WI38 (cell line): ENCODE results near the gene SCARB1.

Source experiments
- H3K4me3 ChIP-seq: 2 replicates; pipeline ENCODE4 v1.5.1; 2011; ENCODE audit warnings: low read depth, mild to moderate bottlenecking, control low read depth, low read length
- TF ChIP-seq, protein P1 (sequence below): IDR thresholded peaks from 2 replicates; pipeline ENCODE4 v1.5.1; 2012; ENCODE audit warnings: low read depth, mild to moderate bottlenecking, control low read depth, low read length

SCARB1 gene

DNA sequence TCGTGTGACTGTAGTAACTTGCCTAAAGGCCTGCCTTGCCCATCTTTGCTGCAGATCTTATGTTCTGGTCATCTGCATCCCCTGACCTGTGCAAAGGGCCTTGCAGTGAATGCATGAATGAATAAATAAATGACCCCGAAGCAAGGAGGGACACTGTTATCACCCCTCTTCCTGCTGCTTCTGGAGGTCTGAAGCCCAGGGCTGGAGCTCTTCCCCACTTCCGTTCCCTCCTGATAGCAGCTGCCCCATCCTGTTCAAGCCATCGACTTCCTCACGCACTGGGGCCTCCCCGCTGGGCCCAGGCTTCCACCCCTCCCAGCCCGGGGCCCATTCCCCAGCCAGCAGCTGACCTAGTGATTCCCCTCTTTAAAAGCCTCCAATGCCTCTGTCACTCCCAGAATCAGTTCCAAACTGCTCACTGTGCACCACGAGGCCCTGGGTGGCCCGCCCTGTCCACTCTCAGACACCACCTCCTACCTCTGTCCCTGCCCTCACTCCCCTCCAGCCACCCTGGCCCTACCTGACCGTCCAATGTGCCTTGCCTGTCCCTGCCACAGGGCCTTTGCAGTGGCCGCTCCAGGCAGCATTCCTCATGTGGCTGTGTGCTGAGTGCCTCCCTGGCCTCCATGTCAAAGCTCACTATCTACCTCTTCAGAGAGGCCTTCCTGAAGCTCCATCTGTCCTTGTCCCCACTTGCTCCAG, 78.6 kb downstream of the SCARB1 start:
- TF ChIP-seq, protein P1, sequence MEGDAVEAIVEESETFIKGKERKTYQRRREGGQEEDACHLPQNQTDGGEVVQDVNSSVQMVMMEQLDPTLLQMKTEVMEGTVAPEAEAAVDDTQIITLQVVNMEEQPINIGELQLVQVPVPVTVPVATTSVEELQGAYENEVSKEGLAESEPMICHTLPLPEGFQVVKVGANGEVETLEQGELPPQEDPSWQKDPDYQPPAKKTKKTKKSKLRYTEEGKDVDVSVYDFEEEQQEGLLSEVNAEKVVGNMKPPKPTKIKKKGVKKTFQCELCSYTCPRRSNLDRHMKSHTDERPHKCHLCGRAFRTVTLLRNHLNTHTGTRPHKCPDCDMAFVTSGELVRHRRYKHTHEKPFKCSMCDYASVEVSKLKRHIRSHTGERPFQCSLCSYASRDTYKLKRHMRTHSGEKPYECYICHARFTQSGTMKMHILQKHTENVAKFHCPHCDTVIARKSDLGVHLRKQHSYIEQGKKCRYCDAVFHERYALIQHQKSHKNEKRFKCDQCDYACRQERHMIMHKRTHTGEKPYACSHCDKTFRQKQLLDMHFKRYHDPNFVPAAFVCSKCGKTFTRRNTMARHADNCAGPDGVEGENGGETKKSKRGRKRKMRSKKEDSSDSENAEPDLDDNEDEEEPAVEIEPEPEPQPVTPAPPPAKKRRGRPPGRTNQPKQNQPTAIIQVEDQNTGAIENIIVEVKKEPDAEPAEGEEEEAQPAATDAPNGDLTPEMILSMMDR: no peak

DNA sequence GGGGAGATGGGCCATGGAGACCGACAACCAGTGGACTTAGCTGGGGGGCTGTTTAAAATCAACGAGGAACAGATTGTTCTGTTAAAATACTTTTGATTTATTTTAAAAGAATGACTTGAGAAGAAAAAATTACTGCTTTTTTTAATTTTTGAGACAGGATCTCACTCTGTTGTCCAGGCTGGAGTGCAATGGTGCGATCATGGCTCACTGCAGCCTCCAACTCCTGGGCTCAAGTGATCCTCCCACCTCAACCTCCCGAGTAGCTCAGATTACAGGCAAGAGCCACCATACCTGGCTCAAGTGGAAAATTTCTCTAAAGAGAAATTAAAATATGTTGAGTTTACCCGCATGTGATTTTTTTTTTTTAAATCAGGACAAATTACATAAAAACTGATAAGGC, 80.6 kb downstream of the SCARB1 start:
- TF ChIP-seq, protein P1: no peak
- no peak overlapping the region for H3K4me3 ChIP-seq

More for the DNA sequence above, 78.6 kb downstream of the SCARB1 start:
- no peak overlapping the region for H3K4me3 ChIP-seq

DNA sequence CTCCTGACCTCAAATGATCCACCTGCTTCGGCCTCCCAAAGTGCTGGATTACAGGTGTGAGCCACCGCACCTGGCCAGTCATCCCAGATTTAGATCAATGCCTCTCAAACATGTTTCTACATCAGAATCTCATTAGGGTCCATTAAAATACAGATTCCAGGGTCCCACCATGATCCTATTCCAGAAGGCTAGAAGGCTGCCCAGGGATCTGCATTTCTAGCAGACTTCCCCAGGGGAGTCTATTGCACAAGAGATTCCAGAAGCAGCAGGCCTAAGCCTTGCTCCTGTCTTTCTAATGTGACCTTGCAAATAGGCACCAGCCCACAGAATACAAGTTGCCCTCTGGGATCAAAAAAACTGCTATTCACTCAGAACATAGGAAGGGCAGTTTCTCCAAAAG, 81.5 kb downstream of the SCARB1 start:
- H3K4me3 ChIP-seq: no peak overlapping the region
- TF ChIP-seq, protein P1: no peak

DNA sequence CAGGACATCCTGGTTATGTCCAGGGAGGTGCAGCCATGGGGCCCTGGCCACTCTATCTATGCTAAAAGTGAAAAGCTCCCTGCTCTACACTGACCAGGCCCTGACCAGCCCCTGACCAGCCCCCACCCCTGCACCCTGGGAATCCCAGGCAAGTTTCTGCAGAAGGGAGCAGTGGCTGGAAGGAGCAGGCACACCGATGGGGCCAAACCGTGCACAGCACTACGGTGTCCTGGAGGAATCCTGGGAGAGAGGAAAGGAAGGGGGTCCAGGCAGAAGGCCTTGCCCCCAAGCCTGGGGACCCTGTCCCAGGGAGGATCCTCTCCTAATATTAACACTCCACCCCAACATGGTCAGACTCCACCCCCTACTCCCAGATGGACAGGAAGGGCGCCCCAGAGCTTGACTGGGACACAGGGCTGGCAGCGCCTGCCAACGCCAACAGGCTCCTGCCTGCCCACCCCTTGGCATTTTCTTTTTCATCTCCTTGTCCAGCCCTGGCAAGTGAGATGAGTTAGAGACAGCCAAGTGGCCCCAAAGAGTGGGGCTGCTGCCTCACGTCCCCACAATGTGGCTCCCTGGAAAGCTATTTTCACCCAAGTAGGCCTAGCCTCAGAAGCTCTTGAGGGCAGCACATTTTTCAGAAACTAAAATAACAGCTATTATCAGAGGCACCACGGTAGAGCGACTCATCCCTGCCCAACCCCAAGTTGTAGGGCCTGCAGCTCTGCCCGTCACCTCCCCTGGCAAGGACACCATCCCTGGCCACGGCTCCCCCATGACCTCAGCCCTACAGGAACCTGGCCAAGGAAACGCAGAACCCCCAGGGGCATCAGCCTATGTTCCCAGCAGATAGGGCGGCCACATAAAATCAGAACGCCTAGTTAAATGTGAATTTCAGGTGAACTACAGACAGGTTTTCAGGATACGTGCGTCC, 82.6 kb downstream of the SCARB1 start:
- TF ChIP-seq, protein P1: no peak
- H3K4me3 ChIP-seq: no peak overlapping the region

DNA sequence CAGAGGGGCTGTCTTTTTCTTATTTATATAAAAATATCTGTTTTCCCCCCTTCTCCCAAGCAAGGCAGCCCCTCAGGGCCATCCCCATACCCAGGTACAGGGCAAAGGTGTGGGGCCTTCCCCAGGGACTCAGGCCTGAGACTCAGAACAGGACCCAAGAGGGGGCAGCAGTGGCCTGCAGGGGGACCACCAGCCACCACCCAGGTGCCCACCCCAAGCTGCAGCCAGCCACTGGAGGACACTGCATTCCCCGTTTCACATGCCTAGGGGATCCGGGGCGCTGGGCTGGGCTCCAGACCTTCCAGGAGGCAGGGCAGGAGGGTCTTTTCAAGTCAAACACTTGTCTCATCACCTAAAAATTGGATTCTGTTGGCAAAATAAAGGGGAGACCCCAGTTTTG, 83.3 kb downstream of the SCARB1 start:
- TF ChIP-seq, protein P1: no peak
- no peak overlapping the region for H3K4me3 ChIP-seq

DNA sequence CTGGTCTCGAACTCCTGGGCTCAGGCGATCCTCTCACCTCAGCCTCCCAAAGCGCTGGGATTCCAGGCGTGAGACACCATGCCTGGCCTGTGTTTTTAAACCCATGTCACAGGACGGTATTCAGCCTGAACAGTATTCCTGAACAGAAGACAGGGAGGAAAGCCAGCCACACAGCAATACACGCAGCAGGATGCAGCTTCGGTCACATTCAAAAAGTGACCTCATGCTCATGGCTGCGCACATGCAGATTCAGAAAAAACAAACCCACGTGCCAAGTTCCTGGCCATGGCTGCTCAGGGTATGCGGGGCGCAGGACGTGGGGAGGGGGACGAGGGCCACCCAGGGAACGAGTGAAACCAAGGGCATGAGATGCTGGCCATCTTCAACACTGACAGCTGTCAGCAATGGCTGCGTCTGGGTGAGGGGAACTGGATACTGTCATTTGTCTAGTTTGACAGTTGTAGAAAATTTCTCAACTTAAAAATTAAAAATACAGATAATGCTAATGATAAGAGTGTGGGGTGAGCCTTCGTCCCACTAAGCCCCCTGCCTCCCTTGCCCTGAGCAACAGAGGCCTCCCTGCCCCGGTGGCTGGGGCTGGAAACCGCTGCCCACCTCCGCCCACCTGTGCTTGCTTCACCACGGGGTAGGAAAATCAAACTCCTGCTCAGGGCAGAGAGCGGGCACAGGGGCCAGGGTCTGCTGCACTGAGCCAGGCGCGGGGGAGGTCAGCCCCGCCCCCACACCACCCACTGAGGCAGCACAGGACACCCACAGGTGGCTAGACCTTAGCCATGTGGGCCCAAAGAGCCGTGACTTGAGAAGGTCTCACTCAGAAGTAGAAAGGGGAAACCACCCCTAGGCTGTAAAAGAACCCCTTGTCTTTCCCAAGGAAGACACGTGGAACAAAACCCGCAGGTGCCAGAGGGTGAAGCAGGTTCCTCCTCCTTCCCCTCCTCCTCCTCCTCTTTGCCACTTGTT, 84.2 kb downstream of the SCARB1 start:
- TF ChIP-seq, protein P1: no peak
- no peak overlapping the region for H3K4me3 ChIP-seq
